GM18951 (cell line): ENCODE data around the gene ACOT9.
"Not testable (repeated sequence)": the region's sequence is repeated elsewhere in the genome, so short reads cannot be mapped to it uniquely, and the experiment has no call there.

ENCODE experiments used
- POLR2A ChIP-seq: IDR thresholded peaks from 4 replicates; pipeline ENCODE4 v1.6.1; 2011; ENCODE audit warnings: mild to moderate bottlenecking; ENCODE audit not compliant: insufficient read length, insufficient read depth; ENCODE audit errors: extremely low read depth
- in situ Hi-C: fragments of 300-500 bp; cut with MboI; formaldehyde crosslinking; loops from one replicate; pipeline ENCODE4 v1.12.0; 2022; ENCODE audit warnings: low sequenced_read_pairs, mixed read lengths, inconsistent platforms; ENCODE audit not compliant: unreplicated experiment

ACOT9 gene

DNA sequence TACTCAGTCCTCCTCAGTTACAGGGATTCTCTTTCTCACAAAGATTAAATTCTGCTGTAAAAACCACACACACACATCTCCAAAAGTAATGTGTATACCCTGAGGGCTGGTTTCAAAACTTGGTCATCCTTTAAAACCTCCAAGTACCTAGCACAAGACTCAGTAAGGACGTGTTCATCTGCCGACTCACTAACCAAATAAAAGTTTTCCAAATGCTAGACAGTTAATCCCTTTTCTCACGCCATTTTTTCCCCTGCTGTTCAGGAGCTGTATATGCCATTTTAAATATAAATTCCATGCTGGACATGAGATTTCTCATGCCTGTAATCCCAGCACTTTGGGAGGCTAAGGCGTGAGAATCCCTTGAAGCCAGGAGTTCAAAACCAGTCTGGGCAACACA lies 35.9 kb upstream of the ACOT9 start:
- TF ChIP-seq POLR2A, result no peak
- in situ Hi-C loops, result no loop called here

GRCh38 chrX:23776363-23776762 lies 33.3 kb upstream of the ACOT9 start:
- in situ Hi-C loops, result no loop called here
- TF ChIP-seq POLR2A, result no peak

DNA sequence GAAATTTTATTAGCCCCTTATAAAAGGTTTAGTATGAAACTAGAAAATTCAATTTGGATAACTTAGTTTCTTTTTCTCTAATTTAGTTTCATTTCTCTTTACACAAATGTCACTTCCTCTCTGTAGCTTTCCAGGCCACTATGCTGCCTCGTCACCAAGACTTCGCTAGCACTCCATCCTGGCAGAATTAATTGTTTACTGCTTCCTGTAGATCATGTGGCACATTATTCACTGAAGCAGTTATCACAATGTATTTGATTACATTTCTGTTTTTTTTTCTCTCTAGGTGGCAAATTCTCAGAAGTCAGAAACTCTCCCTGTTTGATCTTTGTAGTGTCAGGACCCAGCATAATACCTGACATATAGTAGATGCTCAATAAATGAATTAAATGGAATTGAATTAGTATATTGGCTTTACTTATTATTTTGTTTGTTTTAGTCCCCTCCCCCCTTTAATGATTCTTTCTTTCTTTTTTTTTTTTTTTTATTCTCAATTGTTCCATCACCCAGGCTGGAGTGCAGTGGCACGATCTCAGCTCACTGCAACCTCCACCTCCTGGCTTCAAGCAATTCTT lies 30.6 kb upstream of the ACOT9 start:
- TF ChIP-seq POLR2A, result no peak
- in situ Hi-C loops, result no loop called here

DNA sequence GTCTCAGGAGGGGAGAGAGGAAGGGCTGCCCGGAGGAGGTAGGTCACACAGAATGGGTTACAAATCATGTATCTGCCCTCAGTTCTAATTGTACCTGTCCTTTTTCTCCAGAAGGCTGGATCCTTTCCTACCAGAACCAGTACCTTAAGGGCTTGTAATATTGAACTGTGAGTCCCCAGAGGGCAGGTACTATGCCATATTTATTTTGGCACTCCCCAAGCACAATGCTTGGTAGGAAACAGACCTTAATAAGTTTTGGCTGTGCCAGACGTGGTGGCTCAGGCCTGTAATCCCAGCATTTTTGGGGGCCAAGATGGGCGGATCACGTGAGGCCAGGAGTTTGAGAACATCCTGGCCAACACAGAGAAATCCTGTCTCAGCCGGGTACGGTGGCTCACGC lies 28.0 kb upstream of the ACOT9 start:
- in situ Hi-C loops, result not testable (repeated sequence)

DNA sequence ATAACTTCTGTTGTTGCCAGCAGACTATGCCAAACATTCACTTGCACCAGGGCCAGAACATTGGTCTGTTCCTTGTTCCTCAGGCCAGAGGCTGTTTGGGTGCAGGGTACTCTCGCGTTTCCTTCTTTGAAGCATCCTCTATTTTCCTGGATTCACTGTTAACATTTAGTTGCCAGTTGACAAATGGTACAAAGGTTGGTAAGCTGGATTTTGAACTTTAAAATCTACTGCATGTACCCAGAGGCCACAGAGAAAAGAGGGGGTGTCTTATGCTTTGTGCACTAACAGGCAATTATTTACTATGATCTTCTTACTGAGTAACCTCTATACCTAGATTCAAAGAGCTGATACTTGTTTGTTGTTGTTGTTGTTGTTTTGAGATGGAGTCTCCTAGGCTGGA lies 27.1 kb upstream of the ACOT9 start:
- in situ Hi-C loops, result no loop called here
- no peak for TF ChIP-seq POLR2A

- TF ChIP-seq POLR2A, result no peak
- in situ Hi-C loops, result no loop called here
Observed at GRCh38 chrX:23766650-23767551, 23.8 kb upstream of the ACOT9 start.

DNA sequence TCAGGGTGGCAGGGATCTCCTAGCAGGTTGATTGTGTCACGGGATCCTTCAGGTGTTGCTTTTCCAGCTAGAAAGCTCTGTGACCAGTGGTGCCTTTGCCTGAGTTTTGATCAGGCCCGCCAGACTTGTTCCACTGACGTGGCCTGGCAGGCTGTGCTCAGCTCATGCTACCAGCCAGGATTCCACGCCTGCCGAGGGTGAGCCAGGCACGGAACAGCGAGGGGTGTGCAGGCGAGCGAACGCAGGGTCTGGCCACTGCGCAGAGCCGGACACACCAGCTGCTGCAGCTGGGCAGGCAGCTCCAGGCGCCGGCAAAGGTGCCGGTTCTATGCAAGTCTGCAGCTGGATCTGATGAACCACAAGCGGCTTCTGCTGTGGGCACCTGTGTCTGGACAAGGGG lies 22.8 kb upstream of the ACOT9 start:
- no peak for TF ChIP-seq POLR2A
- in situ Hi-C loops, result no loop called here

- no peak for TF ChIP-seq POLR2A
- in situ Hi-C loops, result no loop called here
Observed at GRCh38 chrX:23765449-23765848, 22.4 kb upstream of the ACOT9 start.

GRCh38 chrX:23764188-23764984 lies 21.3 kb upstream of the ACOT9 start:
- in situ Hi-C loops, result no loop called here

GRCh38 chrX:23759821-23760220 lies 16.7 kb upstream of the ACOT9 start:
- TF ChIP-seq POLR2A, result no peak
- in situ Hi-C loops, result no loop called here

More at GRCh38 chrX:23764188-23764984, 21.3 kb upstream of the ACOT9 start:
- no peak for TF ChIP-seq POLR2A

DNA sequence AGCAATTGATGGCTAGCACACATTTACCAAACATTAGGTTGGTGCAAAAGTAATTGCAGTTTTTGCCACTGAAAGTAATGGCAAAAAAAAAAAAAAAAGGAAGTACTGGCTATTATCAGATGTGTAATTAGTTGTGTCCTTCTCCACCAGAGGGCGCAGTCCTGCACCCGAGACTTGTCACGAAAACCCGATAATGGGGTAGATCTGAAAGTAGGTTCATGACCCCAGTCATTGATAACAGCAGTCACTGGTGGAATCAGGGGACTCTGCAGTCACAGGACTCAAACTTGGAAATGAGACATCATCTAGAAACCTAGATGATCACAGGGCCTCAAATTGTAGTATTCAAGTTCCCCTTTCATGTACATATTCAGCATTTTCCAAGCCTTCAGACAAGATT lies 13.1 kb upstream of the ACOT9 start:
- TF ChIP-seq POLR2A, result no peak
- in situ Hi-C loops, result no loop called here

DNA sequence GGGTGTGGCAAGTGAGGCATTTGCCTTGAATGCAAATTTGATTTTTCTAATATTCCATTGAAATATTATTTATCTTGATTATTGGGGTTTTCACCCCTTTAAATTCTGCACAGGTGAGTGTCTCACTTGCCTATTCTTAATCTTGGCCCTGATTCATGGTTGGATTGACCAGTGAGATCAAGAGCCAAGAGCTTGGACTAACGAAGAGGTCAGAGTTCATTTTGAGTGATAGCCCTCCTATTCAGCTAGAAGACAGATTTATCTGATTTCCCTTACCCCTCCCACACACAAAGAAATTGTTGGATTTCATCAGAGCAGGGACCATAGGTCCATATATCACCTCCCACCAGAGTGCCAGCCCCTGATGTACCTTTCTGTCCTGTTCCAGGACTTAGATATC lies 11.6 kb upstream of the ACOT9 start:
- TF ChIP-seq POLR2A, result no peak
- in situ Hi-C loops, result no loop called here

DNA sequence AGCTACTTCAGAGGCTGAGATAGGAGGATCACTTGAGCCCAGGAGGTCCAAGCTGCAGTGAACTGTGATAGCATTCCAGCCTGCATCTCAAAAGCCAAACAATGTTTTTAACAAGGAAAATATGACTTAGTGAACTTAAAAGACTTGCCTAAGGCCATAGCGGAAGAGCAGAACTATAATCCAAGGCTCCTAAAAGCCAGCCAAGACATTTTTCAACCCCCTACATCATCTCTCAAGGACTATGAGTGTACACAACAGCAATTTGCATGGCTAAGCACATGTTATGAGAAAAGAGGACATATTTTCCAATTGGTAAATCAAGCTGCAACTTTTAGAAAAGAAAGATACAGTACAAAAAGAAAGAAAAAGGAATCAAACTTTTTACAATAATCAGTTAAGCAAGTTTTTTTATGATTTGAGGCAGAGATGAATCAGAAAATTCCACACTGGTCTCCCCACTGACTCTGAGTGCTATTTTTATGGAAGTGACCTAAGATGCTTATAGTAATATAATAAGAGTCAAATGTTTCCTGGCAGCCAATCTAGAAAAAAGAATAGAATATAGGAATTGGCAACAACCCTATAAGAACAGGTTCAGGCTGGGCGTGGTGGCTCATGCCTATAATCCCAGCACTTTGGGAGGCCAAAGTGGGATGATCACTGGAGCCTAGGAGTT lies 9.8 kb upstream of the ACOT9 start:
- in situ Hi-C loops, result no loop called here
- TF ChIP-seq POLR2A, result no peak
